Neural progenitor cell (in vitro differentiated cells): ENCODE measurements around the gene SRCIN1. TPM values are rescaled to one million over a fixed set of nuclear protein-coding genes. Genes with fewer than 3 reads are reported as not detected.

Experiments
- DNase-seq: peaks from one replicate; pipeline ENCODE4 v3.0.0-alpha.2; 2016; ENCODE audit warnings: low spot score
- H2AFZ ChIP-seq: fragments of 200-600 bp; sonication (generic); replicated peaks from 2 replicates; pipeline ENCODE4 v1.6.1; 2016; ENCODE audit warnings: antibody characterized with exemption
- H3F3A ChIP-seq: fragments of 200-600 bp; sonication (generic); 2 replicates; pipeline ENCODE4 v1.6.1; 2016; ENCODE audit warnings: antibody characterized with exemption, low read depth
- H3K27ac ChIP-seq: fragments of 200-600 bp; sonication (generic); 2 replicates; pipeline ENCODE4 v1.5.1; 2016; ENCODE audit warnings: mild to moderate bottlenecking
- H3K27me3 ChIP-seq: fragments of 200-600 bp; sonication (generic); 2 replicates; pipeline ENCODE4 v1.6.1; 2016; ENCODE audit warnings: mild to moderate bottlenecking, moderate library complexity
- H3K36me3 ChIP-seq: fragments of 200-600 bp; sonication (generic); 2 replicates; pipeline ENCODE4 v1.5.1; 2016
- H3K4me1 ChIP-seq: fragments of 200-600 bp; sonication (generic); 2 replicates; pipeline ENCODE4 v1.6.1; 2016; ENCODE audit warnings: mixed run types
- H3K4me2 ChIP-seq: fragments of 200-600 bp; sonication (generic); 2 replicates; pipeline ENCODE4 v1.6.1; 2016
- H3K4me3 ChIP-seq: fragments of 200-600 bp; sonication (generic); 2 replicates; pipeline ENCODE4 v1.5.1; 2016
- H3K79me2 ChIP-seq: fragments of 200-600 bp; sonication (generic); 2 replicates; pipeline ENCODE4 v1.6.1; 2016; ENCODE audit warnings: low read depth
- H3K9ac ChIP-seq: fragments of 200-600 bp; sonication (generic); 2 replicates; pipeline ENCODE4 v1.6.1; 2016
- H3K9me3 ChIP-seq: fragments of 200-600 bp; sonication (generic); 2 replicates; pipeline ENCODE4 v1.5.1; 2016; ENCODE audit warnings: low read depth
- H4K20me1 ChIP-seq: fragments of 200-600 bp; sonication (generic); 2 replicates; pipeline ENCODE4 v1.6.1; 2016; ENCODE audit warnings: low read depth
- H3K27ac Mint-ChIP-seq: 3 replicates; pipeline ENCODE4 v1.8.0; 2021; ENCODE audit warnings: mixed read lengths
- H3K27me3 Mint-ChIP-seq: 2 replicates; pipeline ENCODE4 v1.8.0; 2022; ENCODE audit warnings: low read depth, mild to moderate bottlenecking, inconsistent platforms, moderate library complexity, mixed read lengths; ENCODE audit not compliant: insufficient read depth
- H3K36me3 Mint-ChIP-seq: 3 replicates; pipeline ENCODE4 v1.8.0; 2021; ENCODE audit warnings: mixed read lengths
- H3K4me1 Mint-ChIP-seq: 3 replicates; pipeline ENCODE4 v1.8.0; 2021; ENCODE audit warnings: mixed read lengths
- H3K4me3 Mint-ChIP-seq: 3 replicates; pipeline ENCODE4 v1.8.0; 2021; ENCODE audit warnings: mild to moderate bottlenecking, moderate library complexity, mixed read lengths
- H3K9me3 Mint-ChIP-seq: 3 replicates; pipeline ENCODE4 v1.8.0; 2020; ENCODE audit warnings: mixed read lengths
- CTCF ChIP-seq: fragments of 200-600 bp; sonication (generic); IDR thresholded peaks from 2 replicates; pipeline ENCODE4 v1.5.1; 2017; ENCODE audit warnings: antibody characterized with exemption, mild to moderate bottlenecking
- EZH2 ChIP-seq: fragments of 200-600 bp; sonication (generic); IDR thresholded peaks from 2 replicates; pipeline ENCODE4 v1.6.1; 2017; ENCODE audit warnings: antibody characterized with exemption, mild to moderate bottlenecking, moderate library complexity
- EZH2phosphoT487 ChIP-seq: fragments of 200-600 bp; sonication (generic); IDR thresholded peaks from 2 replicates; pipeline ENCODE4 v1.6.1; 2017; ENCODE audit warnings: antibody characterized with exemption
- total RNA-seq: library from RNA; depleted of rRNA; stranded (reverse); fragments of >200 nt; gene quantifications from 2 replicates; pipeline ENCODE4 v1.2.3, GENCODE V29; 2015; ENCODE audit warnings: low replicate concordance

The SRCIN1 gene
- total RNA-seq, 1 donor from 2014 or later, result 3.8 TPM

GRCh38 chr17:38560503-38561318 lies 45.0 kb downstream of the SRCIN1 start:
- H3K27me3 ChIP-seq, result peaks cover 75% of the 10 kb centered on the region
- no peaks in the 10 kb centered on the region for H3K36me3 ChIP-seq
- peak overlapping the region; percentile 60 for H3K4me3 Mint-ChIP-seq
- no peaks in the 10 kb centered on the region for H3K9me3 Mint-ChIP-seq
- H3K9ac ChIP-seq, result no peak overlapping the region
- no peaks in the 10 kb centered on the region for H3K79me2 ChIP-seq
- peaks cover 58% of the 10 kb centered on the region for H3F3A ChIP-seq
- no peak for TF ChIP-seq CTCF
- TF ChIP-seq EZH2phosphoT487, result no peak
- TF ChIP-seq EZH2, result no peak
- no peak overlapping the region for H3K27ac Mint-ChIP-seq
- H3K4me2 ChIP-seq, result no peak overlapping the region
- H2AFZ ChIP-seq, result no peak overlapping the region
- DNase-seq, result peak; percentile 66
- H3K36me3 Mint-ChIP-seq, result no peaks in the 10 kb centered on the region
- H3K27ac ChIP-seq, result no peak overlapping the region
- H3K4me1 Mint-ChIP-seq, result peaks cover 50% of the 10 kb centered on the region
- H3K4me1 ChIP-seq, result peaks cover 44% of the 10 kb centered on the region
- no peaks in the 10 kb centered on the region for H3K9me3 ChIP-seq
- H3K27me3 Mint-ChIP-seq, result peaks cover 61% of the 10 kb centered on the region
- H3K4me3 ChIP-seq, result no peak overlapping the region
- peaks cover 71% of the 10 kb centered on the region for H4K20me1 ChIP-seq

GRCh38 chr17:38559880-38560230 lies 45.9 kb downstream of the SRCIN1 start:
- Mint-ChIP-seq H3K4me3 (peak overlapping the region; percentile 58), H3K36me3 (no peaks in the 10 kb centered on the region), H3K27me3 (peaks cover 52% of the 10 kb centered on the region), H3K27ac (no peak overlapping the region), H3K4me1 (peaks cover 42% of the 10 kb centered on the region), H3K9me3 (no peaks in the 10 kb centered on the region)
- H3K27ac ChIP-seq, result no peak overlapping the region
- peaks cover 49% of the 10 kb centered on the region for H3F3A ChIP-seq
- no peak overlapping the region for H3K9ac ChIP-seq
- H3K9me3 ChIP-seq, result no peaks in the 10 kb centered on the region
- H3K79me2 ChIP-seq, result no peaks in the 10 kb centered on the region
- peak overlapping the region; percentile 82 for H3K4me2 ChIP-seq
- peak overlapping the region; percentile 50 for H3K4me3 ChIP-seq
- H3K27me3 ChIP-seq, result peaks cover 67% of the 10 kb centered on the region
- H2AFZ ChIP-seq, result no peak overlapping the region
- H3K4me1 ChIP-seq, result peaks cover 38% of the 10 kb centered on the region
- H4K20me1 ChIP-seq, result peaks cover 63% of the 10 kb centered on the region
- DNase-seq, result no peak
- TF ChIP-seq EZH2phosphoT487 (no peak), EZH2 (no peak), CTCF (no peak)
- H3K36me3 ChIP-seq, result no peaks in the 10 kb centered on the region

DNA sequence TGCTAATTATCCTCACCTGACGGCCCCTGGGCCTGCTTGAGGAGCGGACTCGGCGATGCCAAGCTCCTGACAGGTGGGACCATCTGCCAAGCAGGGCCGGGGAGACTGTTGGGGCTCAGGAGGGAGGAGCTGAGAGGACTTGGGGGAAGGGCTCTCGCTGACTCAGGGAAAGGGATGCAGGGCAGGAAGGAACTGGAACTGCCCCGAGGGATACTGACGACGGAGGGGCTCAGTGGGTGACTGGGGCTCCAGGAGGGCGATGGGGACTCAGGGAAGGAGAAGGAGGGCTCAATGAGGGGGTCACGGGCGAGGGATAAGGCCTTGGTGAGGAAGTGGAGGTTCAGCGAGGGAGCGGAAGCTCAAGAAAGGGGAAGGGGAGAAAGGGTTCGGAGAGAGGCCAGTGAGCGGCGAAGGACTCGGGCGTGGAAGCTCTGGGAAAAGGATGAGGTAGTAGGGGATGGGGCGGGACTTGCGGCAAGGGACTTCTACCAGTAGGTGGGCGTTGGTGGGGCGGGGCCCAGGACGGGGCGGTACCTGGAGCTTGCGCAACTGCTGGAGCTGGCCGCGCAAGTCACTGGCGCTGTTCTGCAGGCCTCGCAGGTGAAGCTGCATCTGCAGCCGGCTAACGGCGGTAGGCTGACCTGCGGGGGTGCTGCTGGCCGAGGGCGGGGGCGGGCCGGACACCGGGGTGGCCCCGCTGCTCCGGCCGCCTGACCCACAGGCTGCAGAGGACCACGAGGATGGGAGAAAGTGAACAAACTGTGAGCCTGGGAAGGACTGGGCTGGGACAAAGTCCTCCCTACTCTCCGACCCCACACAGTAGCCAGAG lies 46.5 kb downstream of the SRCIN1 start:
- peak overlapping the region; percentile 82 for H3K4me3 Mint-ChIP-seq
- Histone ChIP-seq H3K79me2 (no peaks in the 10 kb centered on the region), H3K9ac (no peak overlapping the region), H3K27me3 (peaks cover 61% of the 10 kb centered on the region), H3K4me1 (peaks cover 32% of the 10 kb centered on the region), H3K4me3 (peak overlapping the region; percentile 50), H3K4me2 (peak overlapping the region; percentile 82), H3K9me3 (no peaks in the 10 kb centered on the region), H3K36me3 (no peaks in the 10 kb centered on the region), H3K27ac (no peak overlapping the region), H4K20me1 (peaks cover 57% of the 10 kb centered on the region), H2AFZ (no peak overlapping the region), H3F3A (peaks cover 46% of the 10 kb centered on the region)
- H3K27ac Mint-ChIP-seq, result no peak overlapping the region
- H3K4me1 Mint-ChIP-seq, result peaks cover 40% of the 10 kb centered on the region
- DNase-seq, result peak; percentile 96
- H3K36me3 Mint-ChIP-seq, result peaks cover 3% of the 10 kb centered on the region
- no peaks in the 10 kb centered on the region for H3K9me3 Mint-ChIP-seq
- TF ChIP-seq EZH2 (no peak), EZH2phosphoT487 (peak; percentile 9), CTCF (peak; percentile 53)
- peaks cover 47% of the 10 kb centered on the region for H3K27me3 Mint-ChIP-seq
